HepG2 (cell line): Measurements from ENCODE around the gene ANKRD44. TPM values are rescaled to one million over a fixed set of nuclear protein-coding genes. Genes with fewer than 3 reads are reported as not detected.

Experiments
- ATAC-seq: fragments of 200-7000 bp; cut with Tn5 transposase; 3 replicates; pipeline ENCODE4 v1.9.1; 2020; ENCODE audit warnings: mild to moderate bottlenecking, moderate library complexity
- BruUV-seq: library from RNA; stranded (reverse); fragments of 400-500 nt; replicated peaks from 2 replicates; lab custom pipeline; 2021; lab: Mats Ljungman, UMichigan
- CTCF ChIA-PET: fragments of 300-600 bp; formaldehyde crosslinking; extraction: SDS; loops from one replicate; lab custom pipeline; 2021; ENCODE audit warnings: low total read pairs, inconsistent platforms, low intra/inter-chr PET ratio; lab: Yijun Ruan, JAX
- POLR2A ChIA-PET: fragments of 350-600 bp; sonication (Branson Sonifier 250); formaldehyde crosslinking; loops from one replicate; lab custom pipeline; 2020; ENCODE audit warnings: antibody characterized with exemption, inconsistent platforms; lab: Yijun Ruan, JAX
- DNase-seq: peaks from one replicate; pipeline ENCODE4 v3.0.0-alpha.2; 2015; ENCODE audit warnings: low spot score
- FAIRE-seq: peaks from 3 replicates; lab custom pipeline; 2011; peaks lifted over from hg19 to GRCh38; lab: Jason Lieb, UNC
- H2AFZ ChIP-seq: one replicate; pipeline ENCODE4 v1.6.1; 2011; ENCODE audit warnings: low read length, inconsistent platforms
- H3K27ac ChIP-seq: fragments of 300-600 bp; 3 replicates; pipeline ENCODE4 v1.8.0; 2011; ENCODE audit warnings: mixed run types, mild to moderate bottlenecking, mixed read lengths, low read length, inconsistent platforms; ENCODE audit not compliant: insufficient read depth; ENCODE audit errors: extremely low read length
- H3K27me3 ChIP-seq, 2 experiments: fragments of 200-600 bp in 1 of 2; 2 replicates in 1 of 2; 3 replicates in 1 of 2; pipeline versions ENCODE4 v1.6.0 to v1.8.0; 2011; ENCODE audit warnings: low read length in 2 of 2, mild to moderate bottlenecking in 2 of 2, moderate library complexity in 2 of 2, inconsistent platforms in 1 of 2; ENCODE audit not compliant: insufficient read depth in 2 of 2, control insufficient read depth in 1 of 2
- H3K36me3 ChIP-seq, 2 experiments: fragments of 200-600 bp in 1 of 2; replicated peaks in 1 of 2; 2 replicates in 1 of 2; 3 replicates in 1 of 2; pipeline versions ENCODE4 v1.5.1 to v1.8.0; 2011; ENCODE audit warnings: low read length in 2 of 2, inconsistent platforms in 1 of 2; ENCODE audit not compliant: insufficient read depth in 2 of 2, control insufficient read depth in 1 of 2
- H3K4me1 ChIP-seq: 2 replicates; pipeline ENCODE4 v1.5.1; 2012; ENCODE audit warnings: low read length, inconsistent platforms; ENCODE audit not compliant: insufficient read depth
- H3K4me2 ChIP-seq: 2 replicates; pipeline ENCODE4 v1.6.0; 2011; ENCODE audit warnings: low read depth, low read length, inconsistent platforms
- H3K4me3 ChIP-seq, 3 experiments: fragments of 200-600 bp in 1 of 3; sonication (generic), shearing (Covaris generic) in 1 of 3; replicated peaks in 1 of 3; 2 replicates each; pipeline ENCODE4 v1.5.1; 2011 to 2016; ENCODE audit warnings: low read length in 3 of 3, inconsistent platforms in 2 of 3, low read depth in 2 of 3, mild to moderate bottlenecking in 2 of 3, control low read depth in 1 of 3, mixed read lengths in 1 of 3; ENCODE audit not compliant: insufficient read depth in 1 of 3
- H3K79me2 ChIP-seq: one replicate; pipeline ENCODE4 v1.6.1; 2011; ENCODE audit warnings: low read length, inconsistent platforms; ENCODE audit not compliant: insufficient read depth
- H3K9ac ChIP-seq: 2 replicates; pipeline ENCODE4 v1.6.0; 2011; ENCODE audit warnings: mild to moderate bottlenecking, low read depth, low read length, inconsistent platforms; ENCODE audit not compliant: insufficient read depth
- H3K9me3 ChIP-seq: 2 replicates; pipeline ENCODE4 v1.5.1; 2012; ENCODE audit warnings: mild to moderate bottlenecking, low read length
- H4K20me1 ChIP-seq: 2 replicates; pipeline ENCODE4 v1.6.0; 2011; ENCODE audit warnings: inconsistent platforms, mild to moderate bottlenecking, low read length, moderate library complexity; ENCODE audit not compliant: insufficient read depth
- EZH2 ChIP-seq: conservative IDR thresholded peaks from 2 replicates; pipeline ENCODE4 v1.6.1; 2012; ENCODE audit warnings: mild to moderate bottlenecking, low read depth, low read length, moderate library complexity
- MLXIP ChIP-seq: sonication (generic); formaldehyde crosslinking; IDR thresholded peaks from 2 replicates; pipeline ENCODE4 v1.9.0; 2021; ENCODE audit warnings: missing genetic modification reagents, borderline replicate concordance
- in situ Hi-C: cut with HindIII; loops from 2 replicates; pipeline ENCODE4 v1.10.0; 2017; ENCODE audit warnings: low pct_unique_long_range_greater_than_20kb; ENCODE audit not compliant: extremely low pct_ligation_motif_present
- intact Hi-C: fragments of 100-400 bp; cut with micrococcal nuclease; formaldehyde crosslinking; loops from one replicate; pipeline ENCODE4 v1.10.0; 2022; ENCODE audit not compliant: unreplicated experiment
- polyA plus RNA-seq, 8 experiments: library from polyadenylated mRNA; depleted of rRNA in 3 of 8; stranded (reverse) in 7 of 8; unstranded in 1 of 8; fragments of >200 nt; fragmentation: Illumina TruSeq in 4 of 8; extraction: Trizol in 4 of 8; gene quantifications; 2 replicates each; pipeline versions ENCODE4 v1.2.1 to v1.2.3, GENCODE V29; 2011 to 2016; ENCODE audit warnings: low read depth in 4 of 8, missing spikeins in 1 of 8, mixed read lengths in 1 of 8; ENCODE audit not compliant: insufficient read depth in 1 of 8
- total RNA-seq, 5 experiments: library from RNA; depleted of rRNA; stranded (reverse); fragments of >200 nt; fragmentation: Illumina TruSeq; extraction: Trizol; gene quantifications; 2 replicates each; pipeline ENCODE4 v1.2.3, GENCODE V29; 2016; ENCODE audit warnings: low read depth in 1 of 5
- TF ChIP-seq, protein P1 (sequence below): sonication (generic); formaldehyde crosslinking; IDR thresholded peaks from 2 replicates; pipeline ENCODE4 v1.5.1; 2020; ENCODE audit warnings: mild to moderate bottlenecking, missing genetic modification reagents

Gene ANKRD44
- total and polyA plus RNA-seq, 2 of the 13 experiments (the other 11 are each of a cell fraction or from before 2014, with no cell fraction given): 0.04 to 0.11 TPM

GRCh38 chr2:197055045-197055444, 255.5 kb downstream of the ANKRD44 start:
- H3K27me3 ChIP-seq: no peaks in the 10 kb centered on the region
- no peak for FAIRE-seq
- POLR2A ChIA-PET: no interaction called here

More at GRCh38 chr2:197055045-197055444, 255.5 kb downstream of the ANKRD44 start:
- no TSS peak for BruUV-seq
- Histone ChIP-seq H4K20me1 (no peaks in the 10 kb centered on the region), H3K4me2 (no peak overlapping the region), H3K27ac (no peak overlapping the region), H3K79me2 (no peaks in the 10 kb centered on the region), H3K4me3 (no peak overlapping the region), H3K36me3 (no peaks in the 10 kb centered on the region), H2AFZ (no peak overlapping the region), H3K4me1 (no peaks in the 10 kb centered on the region), H3K9me3 (peaks cover 8% of the 10 kb centered on the region; the same call in 1 of the 2 replicates), H3K9ac (no peak overlapping the region)
- no peak for ATAC-seq
- CTCF ChIA-PET: no interaction called here
- TF ChIP-seq, protein P1, sequence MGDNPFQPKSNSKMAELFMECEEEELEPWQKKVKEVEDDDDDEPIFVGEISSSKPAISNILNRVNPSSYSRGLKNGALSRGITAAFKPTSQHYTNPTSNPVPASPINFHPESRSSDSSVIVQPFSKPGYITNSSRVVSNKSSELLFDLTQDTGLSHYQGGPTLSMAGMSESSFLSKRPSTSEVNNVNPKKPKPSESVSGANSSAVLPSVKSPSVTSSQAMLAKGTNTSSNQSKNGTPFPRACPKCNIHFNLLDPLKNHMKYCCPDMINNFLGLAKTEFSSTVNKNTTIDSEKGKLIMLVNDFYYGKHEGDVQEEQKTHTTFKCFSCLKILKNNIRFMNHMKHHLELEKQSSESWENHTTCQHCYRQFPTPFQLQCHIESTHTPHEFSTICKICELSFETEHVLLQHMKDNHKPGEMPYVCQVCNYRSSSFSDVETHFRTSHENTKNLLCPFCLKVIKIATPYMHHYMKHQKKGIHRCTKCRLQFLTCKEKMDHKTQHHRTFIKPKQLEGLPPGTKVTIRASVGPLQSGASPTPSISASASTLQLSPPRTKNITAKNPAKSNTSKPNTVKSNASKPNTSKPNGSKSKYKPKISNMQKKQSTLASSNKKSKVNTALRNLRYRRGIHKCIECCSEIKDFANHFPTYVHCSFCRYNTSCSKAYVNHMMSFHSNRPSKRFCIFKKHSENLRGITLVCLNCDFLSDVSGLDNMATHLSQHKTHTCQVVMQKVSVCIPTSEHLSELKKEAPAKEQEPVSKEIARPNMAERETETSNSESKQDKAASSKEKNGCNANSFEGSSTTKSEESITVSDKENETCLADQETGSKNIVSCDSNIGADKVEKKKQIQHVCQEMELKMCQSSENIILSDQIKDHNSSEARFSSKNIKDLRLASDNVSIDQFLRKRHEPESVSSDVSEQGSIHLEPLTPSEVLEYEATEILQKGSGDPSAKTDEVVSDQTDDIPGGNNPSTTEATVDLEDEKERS (CRISPR knock-in tag): no peak
- TF ChIP-seq MLXIP (CRISPR knock-in tag) (no peak), EZH2 (no peak)
- in situ Hi-C loops: no loop called here
- no peak for DNase-seq
- intact Hi-C loops: no loop called here
